ENCODE data around the gene RIIAD1. TPM values are rescaled to one million over a fixed set of nuclear protein-coding genes. Genes with fewer than 3 reads are reported as not detected.

RIIAD1 gene
- total RNA-seq, 1 donor from 2014 or later: not detected

DNA sequence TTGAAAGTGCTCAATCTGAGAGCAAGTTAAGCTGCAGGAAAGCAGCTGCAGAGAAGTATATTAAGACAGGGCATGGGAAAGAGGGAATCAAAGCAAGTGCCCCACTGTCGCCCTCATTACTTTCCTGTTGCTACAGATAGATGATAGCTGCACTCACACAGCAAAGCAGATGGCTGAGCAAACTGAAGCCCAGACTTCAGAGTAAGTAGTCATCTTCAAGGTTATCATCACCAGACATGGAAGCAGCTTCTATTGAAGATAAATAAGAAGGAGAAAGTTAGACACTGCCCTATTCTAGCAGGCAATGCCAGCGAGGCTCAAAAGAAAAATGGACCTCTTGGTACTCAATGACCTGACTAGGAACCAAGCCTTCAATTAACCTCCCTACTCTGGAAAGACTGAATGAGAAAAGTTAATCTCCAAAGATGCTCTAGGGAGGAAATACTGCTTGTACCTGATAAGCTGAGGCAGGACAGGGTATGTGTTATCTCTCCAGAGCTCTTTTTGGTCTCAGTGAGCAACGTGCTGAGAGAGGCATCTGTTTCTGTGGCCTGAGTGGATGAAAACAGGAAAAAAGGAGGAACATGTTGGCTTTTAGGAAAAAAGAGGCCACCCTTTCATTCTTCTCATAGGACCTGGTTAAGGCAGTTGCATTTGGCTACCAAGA is 53.1 kb downstream of the RIIAD1 start:
- TF ChIP-seq, protein P1, sequence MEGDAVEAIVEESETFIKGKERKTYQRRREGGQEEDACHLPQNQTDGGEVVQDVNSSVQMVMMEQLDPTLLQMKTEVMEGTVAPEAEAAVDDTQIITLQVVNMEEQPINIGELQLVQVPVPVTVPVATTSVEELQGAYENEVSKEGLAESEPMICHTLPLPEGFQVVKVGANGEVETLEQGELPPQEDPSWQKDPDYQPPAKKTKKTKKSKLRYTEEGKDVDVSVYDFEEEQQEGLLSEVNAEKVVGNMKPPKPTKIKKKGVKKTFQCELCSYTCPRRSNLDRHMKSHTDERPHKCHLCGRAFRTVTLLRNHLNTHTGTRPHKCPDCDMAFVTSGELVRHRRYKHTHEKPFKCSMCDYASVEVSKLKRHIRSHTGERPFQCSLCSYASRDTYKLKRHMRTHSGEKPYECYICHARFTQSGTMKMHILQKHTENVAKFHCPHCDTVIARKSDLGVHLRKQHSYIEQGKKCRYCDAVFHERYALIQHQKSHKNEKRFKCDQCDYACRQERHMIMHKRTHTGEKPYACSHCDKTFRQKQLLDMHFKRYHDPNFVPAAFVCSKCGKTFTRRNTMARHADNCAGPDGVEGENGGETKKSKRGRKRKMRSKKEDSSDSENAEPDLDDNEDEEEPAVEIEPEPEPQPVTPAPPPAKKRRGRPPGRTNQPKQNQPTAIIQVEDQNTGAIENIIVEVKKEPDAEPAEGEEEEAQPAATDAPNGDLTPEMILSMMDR (IDR thresholded peaks at IDR 0.05; ENCODE audit: unreplicated experiment): no peak
- Mint-ChIP-seq H3K4me3 (ENCODE audit: unreplicated experiment) (no peak overlapping the region), H3K27me3 (ENCODE audit: unreplicated experiment) (peaks cover 2% of the 10 kb centered on the region), H3K36me3 (ENCODE audit: low read depth, unreplicated experiment) (peaks cover 38% of the 10 kb centered on the region), H3K9me3 (ENCODE audit: unreplicated experiment) (no peaks in the 10 kb centered on the region), H3K27ac (ENCODE audit: unreplicated experiment) (no peak overlapping the region), H3K4me1 (ENCODE audit: unreplicated experiment) (no peaks in the 10 kb centered on the region)
- no peak for DNase-seq (ENCODE audit: low spot score)

DNA sequence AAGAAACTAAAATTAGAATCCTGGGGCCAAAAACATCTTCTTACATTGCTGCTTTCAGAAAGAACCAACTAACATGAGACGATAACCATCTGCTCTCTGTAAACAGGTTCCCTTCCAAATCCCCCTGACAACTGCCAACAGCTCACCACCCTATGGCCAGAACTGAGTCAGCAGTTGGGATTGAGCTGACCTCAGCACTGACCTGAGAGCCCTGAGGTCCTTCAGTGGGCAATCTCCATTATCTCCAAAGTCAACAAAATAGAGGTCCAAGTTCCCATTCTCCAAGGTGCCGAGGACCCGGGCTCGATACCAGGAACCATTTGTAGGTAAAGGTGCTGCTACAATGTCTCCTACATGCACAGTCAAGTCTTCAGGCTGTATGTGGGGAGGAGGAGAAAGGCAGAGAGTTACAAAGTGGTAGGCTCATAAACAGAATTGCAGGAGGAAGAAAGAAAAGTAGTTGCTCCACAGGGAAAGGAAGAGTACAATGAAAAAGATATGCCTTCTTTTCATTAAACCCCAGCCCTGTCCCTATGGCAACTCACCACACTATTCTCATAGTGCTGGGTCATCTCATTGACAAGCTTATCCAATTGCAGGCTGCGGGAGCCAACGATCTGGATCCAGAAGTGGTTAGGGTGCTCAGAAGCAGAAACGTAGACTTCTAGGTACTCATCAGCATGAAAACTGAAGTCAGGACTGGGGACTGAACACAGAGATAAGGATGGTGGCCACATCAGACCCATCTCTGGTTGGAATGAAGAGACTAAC is 54.8 kb downstream of the RIIAD1 start:
- Mint-ChIP-seq H3K9me3 (ENCODE audit: unreplicated experiment) (no peaks in the 10 kb centered on the region), H3K4me3 (ENCODE audit: unreplicated experiment) (no peak overlapping the region), H3K27ac (ENCODE audit: unreplicated experiment) (no peak overlapping the region), H3K27me3 (ENCODE audit: unreplicated experiment) (peaks cover 2% of the 10 kb centered on the region), H3K36me3 (ENCODE audit: low read depth, unreplicated experiment) (peaks cover 35% of the 10 kb centered on the region), H3K4me1 (ENCODE audit: unreplicated experiment) (no peaks in the 10 kb centered on the region)
- TF ChIP-seq, protein P1 (IDR thresholded peaks at IDR 0.05; ENCODE audit: unreplicated experiment): no peak
- no peak for DNase-seq (ENCODE audit: low spot score)

DNA sequence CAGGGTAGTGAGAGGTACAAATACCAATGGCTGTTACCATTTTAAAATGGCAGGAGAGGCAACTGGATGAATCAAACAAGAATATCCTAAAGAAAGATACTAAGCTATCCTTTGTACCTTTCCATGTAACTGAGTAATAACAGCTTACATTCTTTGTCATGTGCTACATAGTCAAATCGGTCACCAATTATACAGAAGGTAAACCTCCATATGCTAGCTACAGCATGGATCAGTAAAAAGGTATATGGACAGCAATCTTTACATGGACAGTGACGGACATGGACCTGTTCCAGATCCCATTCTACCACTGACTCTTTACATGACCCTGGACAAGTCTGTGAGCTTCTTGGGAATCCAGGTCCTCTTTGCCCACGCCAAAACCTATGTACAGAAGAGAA is 55.3 kb downstream of the RIIAD1 start:
- Mint-ChIP-seq H3K4me3 (ENCODE audit: unreplicated experiment) (no peak overlapping the region), H3K9me3 (ENCODE audit: unreplicated experiment) (no peaks in the 10 kb centered on the region), H3K27ac (ENCODE audit: unreplicated experiment) (no peak overlapping the region), H3K36me3 (ENCODE audit: low read depth, unreplicated experiment) (peaks cover 35% of the 10 kb centered on the region), H3K27me3 (ENCODE audit: unreplicated experiment) (peaks cover 2% of the 10 kb centered on the region), H3K4me1 (ENCODE audit: unreplicated experiment) (no peaks in the 10 kb centered on the region)
- no peak for DNase-seq (ENCODE audit: low spot score)
- TF ChIP-seq, protein P1 (IDR thresholded peaks at IDR 0.05; ENCODE audit: unreplicated experiment): no peak

DNA sequence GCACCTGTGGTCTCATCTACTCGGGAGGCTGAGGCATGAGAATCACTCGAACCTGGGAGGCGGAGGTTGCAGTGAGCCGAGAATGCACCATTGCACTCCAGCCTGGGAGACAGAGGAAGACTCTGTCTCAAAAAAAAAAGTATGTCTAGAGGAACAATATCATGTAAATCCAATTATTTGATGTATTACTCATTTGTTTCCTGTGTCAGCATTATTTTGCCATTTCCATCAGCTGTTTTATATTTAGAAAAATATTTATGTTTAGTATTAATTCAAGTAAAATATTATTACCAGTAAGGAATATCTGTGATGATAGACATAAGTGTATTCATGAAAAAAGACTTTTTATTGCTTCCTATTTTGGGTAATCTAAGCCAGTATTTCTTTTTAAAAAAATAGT is 56.0 kb downstream of the RIIAD1 start:
- Mint-ChIP-seq H3K4me1 (ENCODE audit: unreplicated experiment) (no peaks in the 10 kb centered on the region), H3K36me3 (ENCODE audit: low read depth, unreplicated experiment) (peaks cover 35% of the 10 kb centered on the region), H3K27me3 (ENCODE audit: unreplicated experiment) (peaks cover 2% of the 10 kb centered on the region), H3K9me3 (ENCODE audit: unreplicated experiment) (no peaks in the 10 kb centered on the region), H3K4me3 (ENCODE audit: unreplicated experiment) (no peak overlapping the region), H3K27ac (ENCODE audit: unreplicated experiment) (no peak overlapping the region)
- TF ChIP-seq, protein P1 (IDR thresholded peaks at IDR 0.05; ENCODE audit: unreplicated experiment): no peak
- no peak for DNase-seq (ENCODE audit: low spot score)

Other genes starting within 250 kb of the RIIAD1 start
- 50.7 TPM for gene CGN, start 210.1 kb upstream of the RIIAD1 start, total RNA-seq (ENCODE audit: unreplicated experiment)
- 11.2 TPM for gene TUFT1, start 181.2 kb upstream of the RIIAD1 start, total RNA-seq (ENCODE audit: unreplicated experiment)
- gene SNX27, start 109.5 kb upstream of the RIIAD1 start, total RNA-seq (ENCODE audit: unreplicated experiment): 28.9 TPM
- gene CELF3, start 4.7 kb upstream of the RIIAD1 start, total RNA-seq (ENCODE audit: unreplicated experiment): not detected
- 99.5 TPM for gene MRPL9, start 42.0 kb downstream of the RIIAD1 start, total RNA-seq (ENCODE audit: unreplicated experiment)
- 27.2 TPM for gene TDRKH, start 69.0 kb downstream of the RIIAD1 start, total RNA-seq (ENCODE audit: unreplicated experiment)
- gene LINGO4, start 83.9 kb downstream of the RIIAD1 start, total RNA-seq (ENCODE audit: unreplicated experiment): 0.13 TPM
- 1.0 TPM for gene RORC, start 110.3 kb downstream of the RIIAD1 start, total RNA-seq (ENCODE audit: unreplicated experiment)
- 0.95 TPM for gene C2CD4D, start 118.3 kb downstream of the RIIAD1 start, total RNA-seq (ENCODE audit: unreplicated experiment)
- not detected for gene THEM5, start 132.2 kb downstream of the RIIAD1 start, total RNA-seq (ENCODE audit: unreplicated experiment)
- gene THEM4, start 188.0 kb downstream of the RIIAD1 start, total RNA-seq (ENCODE audit: unreplicated experiment): 9.0 TPM

All from endothelial cell (in vitro differentiated cells).